HCT116 (cell line): ENCODE data around the gene FBXL13. TPM values are rescaled to one million over a fixed set of nuclear protein-coding genes. Genes with fewer than 3 reads are reported as not detected.

Experiments
- ATAC-seq: fragments of 200-7000 bp; cut with Tn5 transposase; 2 replicates; pipeline ENCODE4 v1.9.1; 2020; ENCODE audit warnings: mild to moderate bottlenecking, moderate library complexity
- BruUV-seq: library from RNA; stranded (reverse); fragments of 400-500 nt; replicated peaks from 2 replicates; lab custom pipeline; 2021; lab: Mats Ljungman, UMichigan
- CTCF ChIA-PET: fragments of 300-600 bp; sonication (Branson Sonifier 250); formaldehyde crosslinking; loops from one replicate; lab custom pipeline; 2021; ENCODE audit warnings: antibody characterized with exemption; lab: Charles Lee
- POLR2A ChIA-PET: fragments of 300-600, 350-600 bp; sonication (Branson Sonifier 250); formaldehyde crosslinking; loops from one replicate; lab custom pipeline; 2021; ENCODE audit warnings: antibody characterized with exemption; lab: Charles Lee
- RAD21 ChIA-PET, 2 experiments: fragments of 300-600 bp; sonication (Branson Sonifier 250); formaldehyde crosslinking; loops; one replicate each; lab custom pipeline; 2023; ENCODE audit warnings: low total read pairs in 2 of 2; ENCODE audit not compliant: uncharacterized antibody in 2 of 2, unreplicated experiment in 2 of 2, low non-redundant PET in 1 of 2; lab: Charles Lee
- DNase-seq: peaks from one replicate; pipeline ENCODE4 v3.0.0-alpha.2; 2010; ENCODE audit warnings: low read depth, low spot score
- H2AFZ ChIP-seq: fragments of 200-600 bp; shearing (Covaris generic), sonication (generic); 2 replicates; pipeline ENCODE4 v1.6.1; 2017; ENCODE audit warnings: low read depth, mixed run types, mixed read lengths, antibody characterized with exemption, low read length; ENCODE audit not compliant: poor library complexity, severe bottlenecking
- H3K27ac ChIP-seq: 2 replicates; pipeline ENCODE4 v1.5.1; 2012; ENCODE audit warnings: low read depth, low read length
- H3K27me3 ChIP-seq: fragments of 200-600 bp; sonication (generic); 2 replicates; pipeline ENCODE4 v1.6.1; 2016; ENCODE audit warnings: mixed run types, low read length, mixed read lengths; ENCODE audit not compliant: insufficient read depth
- H3K36me3 ChIP-seq, 2 experiments: fragments of 200-500 bp in 1 of 2; fragments of 200-600 bp in 1 of 2; sonication (Bioruptor generic) in 1 of 2; sonication (generic) in 1 of 2; 2 replicates each; pipeline versions ENCODE4 v1.5.1 to v1.6.1; 2014 to 2016; ENCODE audit warnings: low read length in 2 of 2, inconsistent platforms in 1 of 2, mixed read lengths in 1 of 2, mixed run types in 1 of 2; ENCODE audit not compliant: insufficient read depth in 2 of 2, control insufficient read depth in 1 of 2
- H3K4me1 ChIP-seq, 2 experiments: fragments of 200-600 bp in 1 of 2; sonication (generic) in 1 of 2; 2 replicates each; pipeline versions ENCODE4 v1.5.1 to v1.6.1; 2012 to 2017; ENCODE audit warnings: low read length in 2 of 2, inconsistent platforms in 1 of 2, mild to moderate bottlenecking in 1 of 2, mixed read lengths in 1 of 2, mixed run types in 1 of 2, moderate library complexity in 1 of 2; ENCODE audit not compliant: insufficient read depth in 2 of 2, control insufficient read depth in 1 of 2
- H3K4me2 ChIP-seq: fragments of 200-600 bp; sonication (generic); 2 replicates; pipeline ENCODE4 v1.6.1; 2017; ENCODE audit warnings: mixed run types, low read length, mixed read lengths
- H3K4me3 ChIP-seq, 2 experiments: fragments of 200-600 bp in 1 of 2; sonication (generic) in 1 of 2; replicated peaks in 1 of 2; 2 replicates each; pipeline ENCODE4 v1.5.1; 2011 to 2016; ENCODE audit warnings: low read length in 2 of 2, control low read depth in 1 of 2, low read depth in 1 of 2, mild to moderate bottlenecking in 1 of 2, mixed read lengths in 1 of 2, mixed run types in 1 of 2
- H3K79me2 ChIP-seq: fragments of 200-600 bp; sonication (generic); 2 replicates; pipeline ENCODE4 v1.6.1; 2017; ENCODE audit warnings: mild to moderate bottlenecking, mixed run types, low read length, moderate library complexity, mixed read lengths; ENCODE audit not compliant: insufficient read depth
- H3K9ac ChIP-seq: fragments of 200-600 bp; sonication (generic); 2 replicates; pipeline ENCODE4 v1.6.1; 2016; ENCODE audit warnings: low read length, mixed read lengths
- H3K9me2 ChIP-seq: fragments of 200-600 bp; sonication (generic), shearing (Covaris generic); 2 replicates; pipeline ENCODE4 v1.6.1; 2017; ENCODE audit warnings: mixed run types, mild to moderate bottlenecking, moderate library complexity; ENCODE audit not compliant: insufficient read depth
- H3K9me3 ChIP-seq, 2 experiments: fragments of 200-500 bp in 1 of 2; fragments of 200-600 bp in 1 of 2; sonication (Bioruptor generic) in 1 of 2; sonication (generic) in 1 of 2; 2 replicates each; pipeline ENCODE4 v1.6.1; 2014 to 2017; ENCODE audit warnings: low read length in 2 of 2, mixed read lengths in 2 of 2, inconsistent platforms in 1 of 2, low read depth in 1 of 2, mild to moderate bottlenecking in 1 of 2, mixed run types in 1 of 2, moderate library complexity in 1 of 2; ENCODE audit not compliant: control insufficient read depth in 1 of 2, insufficient read depth in 1 of 2
- H4K20me1 ChIP-seq: fragments of 200-600 bp; sonication (generic), shearing (Covaris generic); 2 replicates; pipeline ENCODE4 v1.6.1; 2017; ENCODE audit warnings: mixed run types, mild to moderate bottlenecking, moderate library complexity; ENCODE audit not compliant: insufficient read depth
- CBX3 ChIP-seq: IDR thresholded peaks from 2 replicates; pipeline ENCODE4 v1.6.1; 2012; ENCODE audit warnings: low read depth
- EGR1 ChIP-seq: IDR thresholded peaks from 2 replicates; pipeline ENCODE4 v1.6.1; 2012; ENCODE audit warnings: low read depth
- FOSL1 ChIP-seq: IDR thresholded peaks from 2 replicates; pipeline ENCODE4 v1.6.1; 2012; ENCODE audit warnings: low read depth
- JUND ChIP-seq: IDR thresholded peaks from 2 replicates; pipeline ENCODE4 v1.6.1; 2012
- RAD21 ChIP-seq: IDR thresholded peaks from 2 replicates; pipeline ENCODE4 v1.6.1; 2012; ENCODE audit warnings: low read depth, mild to moderate bottlenecking
- TCF7L2 ChIP-seq: IDR thresholded peaks from 2 replicates; pipeline ENCODE4 v1.7.0; 2011; ENCODE audit warnings: borderline replicate concordance, inconsistent platforms; ENCODE audit not compliant: insufficient read depth, insufficient read length; ENCODE audit errors: extremely low read depth
- YY1 ChIP-seq: IDR thresholded peaks from 2 replicates; pipeline ENCODE4 v1.6.1; 2011; ENCODE audit warnings: low read length, low read depth, moderate library complexity, mild to moderate bottlenecking; ENCODE audit not compliant: insufficient replicate concordance; ENCODE audit errors: extremely low read depth
- ZNF274 ChIP-seq: fragments of 200-500 bp; sonication (Bioruptor generic); IDR thresholded peaks from 2 replicates; pipeline ENCODE4 v1.6.1; 2014; ENCODE audit warnings: mild to moderate bottlenecking, low read depth, low read length, inconsistent platforms
- intact Hi-C: fragments of 100-400 bp; cut with micrococcal nuclease; formaldehyde crosslinking; loops from 2 replicates; pipeline ENCODE4 v1.10.0; 2022
- total RNA-seq: library from RNA; stranded (reverse); gene quantifications from one replicate; pipeline ENCODE4 v1.2.1, GENCODE V29; 2021; ENCODE audit not compliant: unreplicated experiment
- TF ChIP-seq, protein P1 (sequence below): IDR thresholded peaks from 2 replicates; pipeline ENCODE4 v1.6.1; 2012

The FBXL13 gene
- total RNA-seq, 1 experiment from 2014 or later, result 1.0 TPM

DNA sequence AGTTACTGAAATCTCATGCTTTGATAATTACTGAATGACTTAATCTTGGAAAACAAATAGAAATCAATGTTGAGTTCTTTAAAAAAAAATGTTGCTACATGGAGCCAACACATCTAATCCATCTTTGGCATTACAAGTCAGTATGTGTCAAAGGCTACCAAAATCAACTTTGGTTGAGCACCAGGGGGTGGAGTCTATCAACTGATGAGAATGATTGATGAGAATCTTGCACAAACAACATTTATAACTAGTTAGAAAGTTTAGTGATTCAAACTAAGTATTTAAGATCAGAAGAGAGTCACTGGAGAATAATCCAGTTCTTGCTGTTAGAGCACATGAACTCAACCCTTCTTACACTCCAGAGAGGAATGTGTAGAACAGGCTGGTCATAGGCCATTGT is 232.3 kb downstream of the FBXL13 start:
- Histone ChIP-seq H3K36me3 (no peaks in the 10 kb centered on the region), H3K27ac (no peak overlapping the region), H3K4me1 (no peaks in the 10 kb centered on the region; a peak in 1 of 4 replicates), H3K4me2 (no peak overlapping the region), H3K79me2 (no peaks in the 10 kb centered on the region), H2AFZ (no peak overlapping the region), H3K27me3 (no peaks in the 10 kb centered on the region), H3K9me3 (no peaks in the 10 kb centered on the region), H3K9me2 (peaks cover 6% of the 10 kb centered on the region; the same call in 1 of the 2 replicates), H3K4me3 (no peak overlapping the region), H3K9ac (no peak overlapping the region), H4K20me1 (no peaks in the 10 kb centered on the region)
- TF ChIP-seq YY1 (no peak), JUND (no peak), TCF7L2 (no peak), RAD21 (no peak), ZNF274 (no peak), FOSL1 (no peak), CBX3 (no peak)
- intact Hi-C loops, result no loop called here
- ChIA-PET RAD21 (no interaction called here), CTCF (no interaction called here), POLR2A (no interaction called here)
- DNase-seq, result no peak
- BruUV-seq, result no TSS peak
- ATAC-seq, result no peak

DNA sequence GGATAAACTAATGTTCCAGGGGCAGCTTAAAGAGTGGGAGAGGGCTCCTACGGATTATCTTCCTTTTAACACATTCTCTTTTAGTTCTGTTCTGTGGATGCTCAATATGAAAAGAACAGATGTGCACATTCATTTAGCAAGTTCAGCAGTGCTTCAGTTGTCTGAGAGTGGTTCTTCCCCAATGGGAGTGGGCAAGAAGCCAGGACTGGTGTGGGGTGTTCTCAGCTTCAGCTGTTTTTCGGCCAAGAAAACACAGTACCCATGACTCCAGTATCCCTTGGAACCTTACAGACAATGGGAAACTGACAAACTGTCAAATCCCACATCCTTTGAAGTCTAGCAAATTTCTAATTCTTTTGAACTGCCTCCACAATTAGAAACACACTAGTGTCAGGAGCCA is 233.3 kb downstream of the FBXL13 start:
- no peaks in the 10 kb centered on the region for H3K27me3 ChIP-seq
- H4K20me1 ChIP-seq, result no peaks in the 10 kb centered on the region
- no peaks in the 10 kb centered on the region for H3K36me3 ChIP-seq
- no peak overlapping the region for H2AFZ ChIP-seq
- BruUV-seq, result no TSS peak
- peaks cover 6% of the 10 kb centered on the region; the same call in 1 of the 2 replicates for H3K9me2 ChIP-seq
- DNase-seq (no peak), ATAC-seq (no peak)
- no peak for TF ChIP-seq FOSL1
- no peak for TF ChIP-seq EGR1
- TF ChIP-seq, protein P1, sequence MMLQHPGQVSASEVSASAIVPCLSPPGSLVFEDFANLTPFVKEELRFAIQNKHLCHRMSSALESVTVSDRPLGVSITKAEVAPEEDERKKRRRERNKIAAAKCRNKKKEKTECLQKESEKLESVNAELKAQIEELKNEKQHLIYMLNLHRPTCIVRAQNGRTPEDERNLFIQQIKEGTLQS, result no peak
- ChIA-PET CTCF (no interaction called here), POLR2A (no interaction called here), RAD21 (no interaction called here)
- intact Hi-C loops, result no loop called here
- no peaks in the 10 kb centered on the region for H3K79me2 ChIP-seq
- peaks cover under 1 to 10% of the 10 kb centered on the region in 2 experiments for H3K4me1 ChIP-seq
- H3K27ac ChIP-seq, result no peak overlapping the region
- H3K9ac ChIP-seq, result no peak overlapping the region
- no peak overlapping the region for H3K4me3 ChIP-seq
- H3K4me2 ChIP-seq, result no peak overlapping the region
- no peaks in the 10 kb centered on the region for H3K9me3 ChIP-seq
